Measurements from ENCODE around the gene ATP1A4.

ATP1A4 gene

DNA sequence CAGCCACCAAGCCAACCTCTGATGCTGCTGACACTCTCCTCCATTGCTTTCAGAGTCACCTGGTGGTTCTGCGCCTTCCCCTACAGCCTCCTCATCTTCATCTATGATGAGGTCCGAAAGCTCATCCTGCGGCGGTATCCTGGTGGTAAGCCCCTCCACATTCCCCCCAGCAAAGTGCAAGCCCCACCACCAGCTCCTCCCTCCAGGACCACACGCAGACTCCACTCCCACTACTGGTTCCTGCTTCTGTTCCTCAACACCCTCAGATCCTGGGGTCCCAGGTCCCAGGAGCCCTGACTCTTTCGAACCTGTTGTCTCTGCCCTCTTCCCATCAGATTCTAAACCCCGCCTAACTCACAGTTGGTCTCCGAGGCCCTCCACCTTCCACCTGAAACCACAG is 11.6 kb upstream of the ATP1A4 start:
- DNase-seq: no peak

DNA sequence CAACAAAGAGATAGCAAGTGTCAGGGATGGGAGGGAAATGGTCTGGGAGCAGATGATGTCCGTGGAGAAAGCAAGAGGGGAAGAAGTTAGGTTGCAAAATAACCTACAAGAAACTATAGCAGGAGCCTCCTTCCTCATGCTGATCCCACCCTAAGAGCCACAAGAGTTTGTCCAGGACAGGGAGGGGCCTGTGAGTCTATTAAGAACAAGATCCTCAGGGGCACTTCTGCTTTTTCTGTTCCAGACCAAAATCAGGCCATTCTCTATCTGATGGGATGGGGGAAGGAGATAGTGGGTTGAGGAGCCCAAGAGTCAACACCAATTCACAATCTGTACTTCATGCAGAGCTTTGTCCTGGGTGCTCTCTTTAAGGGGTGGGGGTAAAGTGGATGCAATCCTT is 7.7 kb upstream of the ATP1A4 start:
- DNase-seq: peak in 1 of 56 donors; percentile 19

- DNase-seq: peak in 4 of 56 donors; percentile 18 to 27 (median 21)
These were observed 6.5 kb upstream of the ATP1A4 start for GRCh38 chr1:160144921-160145320.

DNA sequence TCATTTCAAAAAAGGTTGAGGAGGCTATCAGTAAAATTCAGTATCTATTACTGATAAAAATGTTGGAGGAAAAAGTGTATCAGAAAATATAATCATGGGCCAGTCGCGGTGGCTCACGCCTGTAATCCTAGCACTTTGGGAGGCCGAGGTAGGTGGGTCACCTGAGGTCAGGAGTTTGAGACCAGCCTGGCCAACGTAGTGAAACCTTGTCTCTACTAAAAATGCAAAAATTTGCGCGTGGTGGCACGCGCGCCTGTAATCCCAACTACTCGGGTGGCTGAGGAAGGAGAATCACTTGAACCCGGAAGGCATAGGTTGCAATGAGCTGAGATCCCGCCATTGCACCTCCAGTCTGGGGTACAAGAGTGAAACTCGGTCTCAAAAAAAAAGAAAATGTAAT is 5.3 kb upstream of the ATP1A4 start:
- DNase-seq: no peak

DNA sequence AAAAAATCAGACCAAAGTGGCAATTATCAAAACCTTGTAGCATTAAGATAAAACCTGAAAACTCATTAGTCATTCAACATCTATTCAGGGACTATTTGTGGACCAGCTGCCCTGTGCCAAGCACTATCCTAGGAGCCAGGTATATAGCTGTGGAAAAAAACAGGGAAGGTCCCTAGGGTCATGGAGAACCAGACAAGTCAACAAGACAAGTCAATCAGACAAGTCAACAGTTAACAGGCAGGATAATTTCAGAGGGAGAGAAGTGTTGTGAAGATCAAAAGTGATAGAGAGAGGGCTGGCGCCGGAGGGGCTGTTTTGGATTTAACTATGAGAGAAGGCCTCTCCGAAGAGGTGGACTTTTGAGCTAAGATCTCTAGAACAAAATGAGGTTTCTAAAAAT is 3.3 kb upstream of the ATP1A4 start:
- DNase-seq: no peak

GRCh38 chr1:160149233-160149632 is 2.2 kb upstream of the ATP1A4 start:
- DNase-seq: no peak

- DNase-seq: no peak
These were observed 1.7 kb upstream of the ATP1A4 start for GRCh38 chr1:160149716-160150115.

DNA sequence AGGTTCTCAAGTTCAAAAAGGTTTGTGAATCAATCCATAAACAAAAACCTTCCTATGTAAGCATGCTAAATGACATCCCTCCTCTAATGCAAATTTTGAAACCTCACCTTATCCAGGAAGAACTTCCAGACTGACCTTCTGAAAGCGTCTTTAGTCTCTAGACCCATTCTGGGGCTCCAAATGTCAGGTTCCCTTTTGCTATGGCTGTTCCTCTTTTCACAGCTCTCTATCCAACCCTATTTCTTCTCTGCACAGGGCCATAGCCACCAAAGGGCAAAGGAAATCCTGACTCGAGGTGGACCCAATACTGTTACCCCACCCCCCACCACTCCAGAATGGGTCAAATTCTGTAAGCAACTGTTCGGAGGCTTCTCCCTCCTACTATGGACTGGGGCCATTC is 3.4 kb downstream of the ATP1A4 start:
- no peak for DNase-seq

DNA sequence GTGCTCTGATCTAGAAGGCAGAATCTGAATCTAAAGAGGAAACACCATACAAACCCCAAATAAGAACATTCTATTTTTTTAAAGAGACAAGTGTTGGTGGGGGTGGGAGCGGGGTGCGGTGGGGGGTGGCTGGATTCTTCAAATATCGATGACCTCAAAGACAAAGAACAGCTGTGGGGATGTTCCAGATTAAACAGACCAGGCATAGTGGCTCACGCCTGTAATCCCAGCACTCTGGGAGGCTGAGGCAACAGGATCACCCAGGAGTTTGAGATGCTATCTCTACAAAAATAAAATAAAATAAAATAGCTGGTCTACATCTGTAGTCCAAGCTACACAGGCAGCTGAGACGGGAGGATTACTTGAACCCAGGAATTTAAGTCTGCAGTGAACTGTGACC is 5.0 kb downstream of the ATP1A4 start:
- DNase-seq: no peak

DNA sequence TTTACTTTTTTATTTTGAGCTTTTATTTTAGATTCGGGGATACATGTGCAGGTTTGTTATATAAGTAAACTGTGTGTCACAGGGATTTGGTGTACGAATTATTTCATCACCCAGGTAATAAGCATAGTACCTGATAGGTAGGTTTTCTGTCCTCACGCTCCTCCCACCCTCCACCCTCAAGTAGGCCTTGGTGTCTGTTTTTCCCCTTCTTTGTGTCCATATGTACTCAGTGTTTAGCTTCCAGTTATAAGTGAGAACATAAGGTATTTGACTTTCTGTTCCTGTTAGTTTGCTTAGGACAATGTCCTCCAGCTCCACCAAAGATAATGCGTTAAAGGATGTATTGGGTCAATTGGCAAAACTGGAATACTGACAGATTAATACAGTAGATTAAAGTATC is 5.8 kb downstream of the ATP1A4 start:
- DNase-seq: no peak

DNA sequence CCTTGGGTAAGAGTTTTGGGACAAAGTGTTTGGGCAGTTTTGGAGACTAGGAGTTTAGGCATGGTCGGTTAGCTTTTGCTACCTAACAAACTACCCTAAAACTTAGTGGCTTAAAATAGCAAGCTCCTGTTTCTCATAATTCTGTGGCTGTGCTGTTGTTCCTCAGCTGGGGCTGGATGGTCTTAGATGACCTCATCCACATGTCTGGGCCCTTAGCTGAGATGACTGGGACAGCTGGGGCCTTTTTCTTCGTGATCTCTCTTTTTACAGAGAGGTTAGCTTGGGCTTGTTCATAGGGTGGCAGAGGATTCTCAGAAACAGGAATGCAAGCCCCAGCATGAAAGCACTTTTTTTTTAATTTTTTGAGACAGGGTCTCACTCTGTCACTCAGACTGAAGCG is 6.6 kb downstream of the ATP1A4 start:
- DNase-seq: no peak

DNA sequence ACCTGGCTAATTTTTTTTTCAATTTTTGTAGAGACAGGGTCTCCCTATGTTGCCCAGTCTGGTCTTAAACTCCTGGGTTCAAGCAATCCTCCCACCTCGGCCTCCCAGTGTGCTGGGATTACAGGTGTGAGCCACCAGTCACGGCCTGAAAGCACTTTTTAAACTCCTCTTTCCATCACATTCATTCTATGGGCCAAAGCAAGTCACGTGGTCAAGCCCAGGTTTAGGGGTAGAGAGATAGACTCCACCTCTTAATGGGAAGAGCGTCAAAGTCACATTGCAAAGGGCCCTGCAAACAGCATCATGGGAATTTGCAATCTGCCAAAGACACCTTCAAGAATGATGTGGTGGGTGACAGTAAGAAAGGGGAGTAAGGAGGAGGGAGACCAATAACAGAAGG is 7.1 kb downstream of the ATP1A4 start:
- DNase-seq: no peak

DNA sequence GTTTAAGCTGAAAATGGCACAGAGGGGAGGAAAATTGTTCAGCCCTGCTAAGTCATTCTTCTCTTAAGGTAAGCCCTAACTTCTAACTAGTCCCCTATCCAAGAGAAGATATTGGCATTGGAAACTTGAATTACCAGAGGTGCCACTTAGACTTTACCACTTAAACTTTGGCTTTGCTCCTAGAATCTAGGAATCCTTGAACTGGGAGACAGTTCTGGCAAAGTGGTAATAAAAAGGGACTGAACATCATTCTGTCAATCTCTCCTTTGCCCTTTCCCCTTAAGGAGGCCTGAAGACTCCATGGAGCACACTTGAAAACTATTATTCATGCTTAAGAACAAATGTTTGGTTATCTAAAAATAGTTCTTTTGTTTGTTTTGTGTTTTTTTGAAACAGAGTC is 8.4 kb downstream of the ATP1A4 start:
- no peak for DNase-seq

DNA sequence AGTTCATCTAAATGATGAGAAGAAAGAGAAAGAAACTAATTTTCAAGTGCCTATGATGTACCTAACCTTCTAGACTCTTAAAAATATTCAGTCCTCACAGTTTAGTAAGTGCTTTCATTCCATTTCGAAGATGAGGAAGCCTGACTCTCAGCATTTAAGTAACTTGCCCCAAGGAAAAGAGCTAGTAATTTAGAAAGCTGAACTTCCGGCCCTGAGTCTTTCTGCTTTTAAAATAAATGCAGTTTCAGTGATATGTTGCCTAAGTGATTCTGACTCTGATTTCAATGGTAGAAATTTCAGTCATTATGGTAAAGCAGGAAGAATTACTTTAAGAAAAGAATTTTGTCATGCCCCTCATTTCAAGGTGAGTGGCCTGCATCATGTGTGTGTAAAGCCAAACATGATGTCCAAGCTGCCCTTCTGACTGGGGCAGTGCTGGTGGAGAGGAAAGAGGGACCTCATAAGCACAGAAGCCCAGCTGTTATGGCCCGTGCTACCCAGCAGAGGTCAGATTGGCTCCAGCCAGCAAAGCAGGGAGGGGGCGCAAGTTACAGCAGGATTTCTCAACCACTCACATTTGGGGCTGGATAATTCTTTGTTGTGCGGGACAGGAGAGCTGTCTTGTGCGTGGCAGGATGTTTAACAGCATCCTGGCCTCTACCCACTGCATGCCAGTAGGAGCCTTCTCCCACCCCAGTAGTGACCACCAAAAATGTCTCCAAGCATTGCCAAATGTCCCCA is 10.7 kb downstream of the ATP1A4 start:
- DNase-seq: peak in 16 of 56 donors; percentile 7 to 49 (median 22)

GRCh38 chr1:160162931-160163330 is 11.5 kb downstream of the ATP1A4 start:
- DNase-seq: no peak

DNA sequence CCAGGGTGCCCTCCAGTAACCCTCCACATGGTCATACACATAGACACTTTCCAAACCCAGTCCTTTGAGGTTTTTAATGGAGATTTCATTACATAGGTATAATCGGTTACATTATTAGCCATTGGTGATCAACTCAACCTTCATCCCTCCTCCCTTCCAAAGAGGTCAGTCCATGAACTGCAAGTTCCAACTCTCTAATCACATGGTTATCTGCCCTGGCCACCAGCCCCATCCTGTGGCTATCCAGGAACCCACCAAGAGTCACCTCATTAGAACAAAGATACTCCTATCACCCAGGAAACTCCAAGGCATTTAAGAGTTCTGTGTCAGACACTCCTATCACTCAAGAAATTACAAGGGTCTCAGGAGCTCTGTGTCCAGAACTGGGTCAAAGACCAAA is 12.2 kb downstream of the ATP1A4 start:
- no peak for DNase-seq

DNA sequence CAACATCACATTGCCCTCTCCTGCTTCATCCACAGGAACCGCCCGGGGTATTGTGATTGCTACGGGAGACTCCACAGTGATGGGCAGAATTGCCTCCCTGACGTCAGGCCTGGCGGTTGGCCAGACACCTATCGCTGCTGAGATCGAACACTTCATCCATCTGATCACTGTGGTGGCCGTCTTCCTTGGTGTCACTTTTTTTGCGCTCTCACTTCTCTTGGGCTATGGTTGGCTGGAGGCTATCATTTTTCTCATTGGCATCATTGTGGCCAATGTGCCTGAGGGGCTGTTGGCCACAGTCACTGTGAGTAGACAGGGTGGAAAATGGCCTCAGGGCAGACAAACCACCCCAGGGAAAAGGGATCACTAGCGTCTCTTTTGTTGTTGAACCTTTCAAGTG is 12.7 kb downstream of the ATP1A4 start:
- no peak for DNase-seq

GRCh38 chr1:160166166-160166868 is 14.9 kb downstream of the ATP1A4 start:
- no peak for DNase-seq

DNA sequence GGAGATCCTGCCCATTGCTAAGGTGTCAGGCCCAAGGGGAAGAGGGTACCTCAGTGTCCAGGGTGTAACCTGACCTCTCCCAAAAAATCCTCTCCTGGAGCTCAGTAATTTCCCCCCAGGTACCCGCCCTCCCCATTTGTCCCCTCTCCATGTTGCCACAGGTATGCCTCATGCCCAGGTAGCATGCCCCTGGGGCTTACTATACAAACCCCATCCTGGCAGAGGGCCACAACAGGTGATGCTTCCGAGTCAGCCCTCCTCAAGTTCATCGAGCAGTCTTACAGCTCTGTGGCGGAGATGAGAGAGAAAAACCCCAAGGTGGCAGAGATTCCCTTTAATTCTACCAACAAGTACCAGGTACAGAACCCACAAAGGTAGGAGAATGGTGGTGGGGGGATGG is 15.7 kb downstream of the ATP1A4 start:
- DNase-seq: no peak

GRCh38 chr1:160167580-160167979 is 16.2 kb downstream of the ATP1A4 start:
- DNase-seq: no peak

DNA sequence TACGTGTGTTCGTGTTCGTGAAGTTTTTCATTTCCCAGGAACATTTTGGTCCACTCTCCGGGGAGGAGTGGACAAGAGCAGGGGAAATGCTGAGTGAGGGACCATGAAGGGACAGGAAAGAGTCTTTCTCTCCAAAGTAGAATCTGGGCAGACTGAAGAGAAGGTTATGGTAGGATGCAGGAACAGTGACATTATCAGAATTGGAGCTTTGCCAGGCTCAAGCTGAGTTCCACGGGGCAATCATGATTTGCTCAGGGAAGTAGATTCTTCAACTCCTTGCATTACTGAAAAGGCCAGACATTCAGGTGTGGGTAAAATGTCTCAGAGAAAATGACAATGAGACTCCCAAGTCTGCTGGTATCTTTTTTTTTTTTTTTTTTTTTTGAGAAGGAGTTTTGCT is 16.6 kb downstream of the ATP1A4 start:
- no peak for DNase-seq

- DNase-seq: no peak
These were observed 17.4 kb downstream of the ATP1A4 start for GRCh38 chr1:160168609-160169369.

Measured in amygdala (tissue), 56 donors.